GM10248 (cell line): ENCODE results near the gene SNX14.

Source experiments
- CTCF ChIA-PET: fragments of 300-600 bp; sonication (Branson Sonifier 250); formaldehyde crosslinking; extraction: SDS; loops from one replicate; lab custom pipeline; 2021; ENCODE audit warnings: antibody characterized with exemption; lab: Yijun Ruan, JAX
- POLR2A ChIA-PET: fragments of 350-650 bp; sonication (Branson Sonifier 250); formaldehyde crosslinking; extraction: SDS; loops from one replicate; lab custom pipeline; 2020; ENCODE audit warnings: antibody characterized with exemption; lab: Yijun Ruan, JAX
- DNase-seq: peaks from one replicate; pipeline ENCODE4 v3.0.0; 2012; ENCODE audit errors: extremely low spot score
- CTCF ChIP-seq: IDR thresholded peaks from 2 replicates; pipeline ENCODE4 v1.5.1; 2012; ENCODE audit warnings: mild to moderate bottlenecking, low read depth; ENCODE audit errors: extremely low read depth, missing control alignments, control extremely low read depth

The SNX14 gene

DNA sequence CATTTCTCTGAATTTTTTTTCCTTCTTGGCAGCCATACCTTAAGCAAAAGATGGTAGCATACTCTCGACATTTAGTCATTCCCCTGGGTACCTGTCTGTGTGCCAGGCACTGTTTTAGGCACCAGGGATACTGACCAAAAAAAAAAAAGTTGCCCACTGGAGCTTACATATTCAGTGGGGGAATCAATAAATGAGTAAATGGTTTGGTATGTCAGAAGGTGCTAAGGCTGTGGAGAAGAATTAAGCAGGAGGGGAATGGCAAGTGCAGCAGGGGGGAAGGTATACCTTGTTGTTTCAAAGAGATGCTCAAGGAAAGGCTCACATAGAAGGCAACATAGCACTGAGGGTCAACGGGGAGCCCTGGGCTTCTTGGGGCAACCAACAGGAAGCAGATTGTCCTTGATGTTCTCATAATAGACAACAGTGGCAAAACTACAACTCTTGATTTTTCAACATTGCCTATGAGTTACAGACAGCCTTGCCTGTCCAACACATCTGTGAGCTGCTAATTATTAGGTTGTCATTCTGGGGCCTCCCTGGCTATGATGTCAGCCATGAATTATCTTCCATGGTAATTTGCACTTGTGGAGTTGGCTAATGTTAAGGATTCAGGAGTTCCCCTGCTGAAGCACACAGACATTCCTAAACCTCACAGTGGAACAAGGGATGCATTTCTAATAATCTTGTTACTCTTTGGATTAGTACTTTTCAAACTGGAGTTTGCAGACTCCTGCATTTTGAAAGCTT, 124.2 kb downstream of the SNX14 start:
- DNase-seq, result no peak
- ChIA-PET POLR2A (no interaction called here), CTCF (interaction anchor here (0.8 to 3.7 kb wide), 3 partner anchors 13 to 27 kb away, joined by 3 to 27 read pairs (median 3); partner anchors contain the start of gene NT5E)
- TF ChIP-seq CTCF, result no peak

GRCh38 chr6:85468326-85468725, 125.3 kb downstream of the SNX14 start:
- DNase-seq, result no peak
- POLR2A ChIA-PET, result no interaction called here
- no peak for TF ChIP-seq CTCF
- CTCF ChIA-PET, result interaction anchor here (0.8 to 3.7 kb wide), 3 partner anchors 14 to 55 kb away, joined by 3 to 27 read pairs (median 3); partner anchors contain the start of gene NT5E

DNA sequence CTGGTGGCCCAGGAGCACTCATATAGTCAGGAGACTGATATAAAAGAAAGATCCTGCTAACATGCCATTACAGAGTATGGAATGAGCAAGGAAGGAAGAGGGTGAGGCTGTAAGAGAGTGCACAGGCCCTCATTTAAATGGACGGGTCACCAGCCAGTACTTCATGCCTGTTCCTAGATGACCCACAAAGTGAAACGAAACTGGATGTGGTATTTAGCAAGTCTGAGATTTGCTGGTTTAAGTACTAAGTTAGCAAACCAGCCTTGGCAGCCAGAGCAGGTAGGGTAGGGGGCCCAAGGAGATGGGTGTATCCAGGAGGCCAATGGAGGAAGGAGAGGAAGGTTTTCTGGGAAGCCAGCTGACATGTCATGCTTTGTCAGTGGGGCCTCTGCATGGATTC, 127.9 kb downstream of the SNX14 start:
- DNase-seq, result no peak
- ChIA-PET POLR2A (no interaction called here), CTCF (interaction anchor here (0.7 to 1.9 kb wide), 2 partner anchors 10 to 17 kb away, joined by 3 to 11 read pairs; no protein-coding TSS in a partner anchor)
- TF ChIP-seq CTCF, result no peak

- ChIA-PET CTCF (interaction anchor here (4.5 to 7.7 kb wide), 2 partner anchors 15 to 18 kb away, joined by 52 to 74 read pairs; partner anchors contain the start of gene NT5E), POLR2A (no interaction called here)
- no peak for DNase-seq
- TF ChIP-seq CTCF, result no peak
These were observed 128.9 kb downstream of the SNX14 start for GRCh38 chr6:85464722-85465150.

DNA sequence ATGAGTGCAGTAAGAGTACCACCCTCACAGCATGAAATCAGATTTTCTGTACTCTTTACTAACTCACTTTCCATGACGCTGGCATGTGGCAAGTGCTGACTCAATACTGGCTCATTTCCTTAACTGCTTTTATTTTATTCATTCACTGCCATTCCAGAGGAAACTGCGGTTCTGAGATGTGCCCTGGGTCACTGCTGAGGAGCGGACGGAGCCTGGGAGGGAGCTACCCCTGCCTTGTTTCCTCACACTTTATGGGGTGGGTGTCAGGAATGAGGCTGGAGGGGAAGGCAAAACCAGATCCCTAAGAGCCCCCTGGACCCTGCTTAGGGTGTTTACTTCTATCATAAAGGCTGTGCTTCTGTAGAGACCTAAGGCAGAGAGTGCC, 129.4 kb downstream of the SNX14 start:
- CTCF ChIA-PET, result interaction anchor here (0.9 to 7.7 kb wide), 7 partner anchors 9 to 23 kb away, joined by 3 to 74 read pairs (median 5); partner anchors contain the start of gene NT5E
- no peak for DNase-seq
- TF ChIP-seq CTCF, result no peak
- POLR2A ChIA-PET, result interaction anchor here (0.8 kb wide), 1 partner anchor 202 kb away, joined by 8 read pairs; no protein-coding TSS in a partner anchor

DNA sequence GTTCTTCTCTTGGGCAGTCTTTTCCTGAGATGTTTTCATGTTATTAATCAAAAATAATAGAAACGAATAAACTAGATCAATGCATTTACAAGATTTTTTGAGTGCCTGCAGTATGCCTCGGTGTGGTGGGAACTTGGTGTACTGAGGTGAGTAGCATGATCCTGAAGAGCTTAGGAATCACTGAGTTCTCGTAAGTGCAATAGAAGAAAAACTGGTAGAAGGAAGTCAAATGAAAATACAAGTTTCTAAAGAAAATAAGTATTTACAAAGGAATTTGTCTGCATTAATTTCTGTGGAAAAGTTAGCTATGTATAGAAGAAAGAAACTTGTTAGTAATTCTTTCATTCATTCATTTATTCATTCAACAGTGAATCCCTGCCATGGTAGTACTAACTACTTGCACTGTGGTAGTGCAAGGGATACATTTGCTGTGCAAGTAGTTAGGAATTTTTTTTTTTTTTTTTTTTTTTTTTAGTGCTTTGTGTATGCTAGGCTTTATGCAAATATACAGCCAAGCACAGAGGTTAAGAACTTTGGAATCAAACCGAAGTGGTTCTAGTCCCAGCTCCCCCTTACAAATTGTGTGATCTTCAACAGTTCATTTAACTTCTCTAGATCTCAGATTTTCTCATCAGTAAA, 129.9 kb downstream of the SNX14 start:
- ChIA-PET POLR2A (interaction anchor here (0.8 kb wide), 1 partner anchor 203 kb away, joined by 8 read pairs; no protein-coding TSS in a partner anchor), CTCF (interaction anchor here (0.9 to 7.7 kb wide), 8 partner anchors 9 to 74 kb away, joined by 3 to 74 read pairs (median 4); partner anchors contain the start of gene NT5E)
- no peak for DNase-seq
- no peak for TF ChIP-seq CTCF
